ENCODE data around the gene TOLLIP. TPM values are rescaled to one million over a fixed set of nuclear protein-coding genes. Genes with fewer than 3 reads are reported as not detected.
A peak's percentile ranks its signal among the peaks of the same experiment; 100 is the strongest.

Gene TOLLIP
- total RNA-seq, 6 donors from 2014 or later: 39.5 to 97.4 (median 53.4) TPM

GRCh38 chr11:1236316-1237127, 72.9 kb downstream of the TOLLIP start:
- 89% methylated on average over 12 to 34 of the region's 37 CpGs for WGBS, 2 donors
- ATAC-seq (ENCODE audit: low FRiP score in 2 of 2): no peak

DNA sequence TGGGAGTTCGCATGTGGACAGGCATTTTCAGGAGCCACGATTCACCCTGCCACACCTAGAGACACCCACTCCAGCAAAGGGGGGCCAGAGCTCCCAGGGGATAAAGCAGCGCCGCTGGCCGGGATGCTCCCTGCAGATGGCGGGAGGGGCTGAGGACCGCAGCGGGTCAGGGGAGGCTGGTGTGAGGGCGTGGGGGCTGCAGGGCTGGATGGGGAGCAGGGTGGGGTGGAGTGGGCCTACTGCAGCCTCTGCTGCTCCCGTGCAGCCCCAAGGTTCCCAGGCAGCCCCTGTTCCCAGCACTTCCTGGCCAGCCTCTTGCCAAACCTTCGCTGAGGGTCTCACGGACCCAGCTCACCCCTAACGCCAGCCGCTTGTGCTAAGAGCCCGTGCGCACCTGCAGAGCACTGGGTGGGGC, 73.5 kb downstream of the TOLLIP start:
- Histone ChIP-seq H3K4me1 (no peaks in the 10 kb centered on the region), H3K27me3 (no peaks in the 10 kb centered on the region), H3K36me3 (no peaks in the 10 kb centered on the region), H3K4me3 (no peak overlapping the region), H3K27ac (no peak overlapping the region), H3K9me3 (no peaks in the 10 kb centered on the region)
- ATAC-seq (ENCODE audit: low FRiP score in 2 of 2): no peak
- TF ChIP-seq POLR2AphosphoS5 (IDR thresholded peaks at IDR 0.05): no peak
- no peak for TF ChIP-seq EP300 (IDR thresholded peaks at IDR 0.05)
- TF ChIP-seq, protein P1, sequence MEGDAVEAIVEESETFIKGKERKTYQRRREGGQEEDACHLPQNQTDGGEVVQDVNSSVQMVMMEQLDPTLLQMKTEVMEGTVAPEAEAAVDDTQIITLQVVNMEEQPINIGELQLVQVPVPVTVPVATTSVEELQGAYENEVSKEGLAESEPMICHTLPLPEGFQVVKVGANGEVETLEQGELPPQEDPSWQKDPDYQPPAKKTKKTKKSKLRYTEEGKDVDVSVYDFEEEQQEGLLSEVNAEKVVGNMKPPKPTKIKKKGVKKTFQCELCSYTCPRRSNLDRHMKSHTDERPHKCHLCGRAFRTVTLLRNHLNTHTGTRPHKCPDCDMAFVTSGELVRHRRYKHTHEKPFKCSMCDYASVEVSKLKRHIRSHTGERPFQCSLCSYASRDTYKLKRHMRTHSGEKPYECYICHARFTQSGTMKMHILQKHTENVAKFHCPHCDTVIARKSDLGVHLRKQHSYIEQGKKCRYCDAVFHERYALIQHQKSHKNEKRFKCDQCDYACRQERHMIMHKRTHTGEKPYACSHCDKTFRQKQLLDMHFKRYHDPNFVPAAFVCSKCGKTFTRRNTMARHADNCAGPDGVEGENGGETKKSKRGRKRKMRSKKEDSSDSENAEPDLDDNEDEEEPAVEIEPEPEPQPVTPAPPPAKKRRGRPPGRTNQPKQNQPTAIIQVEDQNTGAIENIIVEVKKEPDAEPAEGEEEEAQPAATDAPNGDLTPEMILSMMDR (IDR thresholded peaks at IDR 0.05): no peak
- TF ChIP-seq POLR2A (IDR thresholded peaks at IDR 0.05): no peak
- DNase-seq: no peak
- WGBS, 2 donors: 76 to 100% methylated on average over 1 to 16 of the region's 16 CpGs

More at GRCh38 chr11:1236316-1237127, 72.9 kb downstream of the TOLLIP start:
- no peak for TF ChIP-seq POLR2AphosphoS5 (IDR thresholded peaks at IDR 0.05)
- Histone ChIP-seq H3K36me3 (no peaks in the 10 kb centered on the region), H3K27ac (no peak overlapping the region), H3K9me3 (no peaks in the 10 kb centered on the region), H3K27me3 (no peaks in the 10 kb centered on the region), H3K4me1 (no peaks in the 10 kb centered on the region), H3K4me3 (no peak overlapping the region)
- DNase-seq: peak in 1 of 2 donors; percentile 79

DNA sequence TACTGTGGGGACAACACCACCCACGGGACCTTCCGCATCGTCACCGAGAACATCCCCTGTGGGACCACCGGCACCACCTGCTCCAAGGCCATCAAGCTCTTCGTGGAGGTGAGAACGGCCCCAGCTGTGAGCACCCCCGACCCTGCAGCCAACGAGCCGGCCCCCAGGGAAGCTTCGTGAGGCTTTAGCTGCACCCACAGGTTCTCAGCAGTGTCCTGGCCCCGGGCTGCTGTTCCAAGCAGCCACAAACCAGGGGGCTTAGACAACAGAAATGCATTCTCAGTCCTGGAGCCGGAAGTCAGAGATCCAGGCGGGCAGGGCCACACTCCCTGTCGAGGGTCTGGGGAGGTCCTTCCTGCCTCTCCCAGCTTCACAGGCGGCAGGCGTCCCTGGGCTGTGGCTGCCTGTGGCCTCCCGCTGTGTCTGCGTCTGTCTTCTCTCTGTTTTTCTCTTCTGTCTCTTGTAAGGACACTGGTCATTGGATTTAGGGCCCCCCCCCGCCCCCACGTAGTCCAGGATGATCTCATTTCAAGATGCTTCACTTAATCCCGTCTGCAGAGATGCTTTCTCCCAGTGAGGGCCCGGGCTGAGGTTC, 74.0 kb downstream of the TOLLIP start:
- no peaks in the 10 kb centered on the region for H3K9me3 ChIP-seq
- TF ChIP-seq POLR2AphosphoS5 (IDR thresholded peaks at IDR 0.05) (no peak), POLR2A (IDR thresholded peaks at IDR 0.05) (no peak), EP300 (IDR thresholded peaks at IDR 0.05) (no peak)
- TF ChIP-seq, protein P1 (IDR thresholded peaks at IDR 0.05): no peak
- 81 to 82% methylated on average over 12 to 23 of the region's 23 CpGs for WGBS, 2 donors
- no peak overlapping the region for H3K27ac ChIP-seq
- H3K4me1 ChIP-seq: no peaks in the 10 kb centered on the region
- ATAC-seq (ENCODE audit: low FRiP score in 2 of 2) (no peak), DNase-seq (no peak)
- no peaks in the 10 kb centered on the region for H3K36me3 ChIP-seq
- no peak overlapping the region for H3K4me3 ChIP-seq
- no peaks in the 10 kb centered on the region for H3K27me3 ChIP-seq

GRCh38 chr11:1234771-1235305, 74.6 kb downstream of the TOLLIP start:
- no peak for ATAC-seq (ENCODE audit: low FRiP score in 2 of 2)
- Histone ChIP-seq H3K4me1 (no peaks in the 10 kb centered on the region), H3K27ac (no peak overlapping the region), H3K27me3 (no peaks in the 10 kb centered on the region), H3K4me3 (no peak overlapping the region), H3K36me3 (no peaks in the 10 kb centered on the region), H3K9me3 (no peaks in the 10 kb centered on the region)
- peak in 1 of 2 donors; percentile 78 for DNase-seq
- TF ChIP-seq EP300 (IDR thresholded peaks at IDR 0.05) (no peak), POLR2A (IDR thresholded peaks at IDR 0.05) (no peak), POLR2AphosphoS5 (IDR thresholded peaks at IDR 0.05) (no peak)
- TF ChIP-seq, protein P1 (IDR thresholded peaks at IDR 0.05): no peak
- whole genome bisulfite sequencing, 2 donors: 87 to 98% methylated on average over 12 to 22 of the region's 23 CpGs

- no peak for TF ChIP-seq POLR2A (IDR thresholded peaks at IDR 0.05)
- no peak for TF ChIP-seq EP300 (IDR thresholded peaks at IDR 0.05)
- no peak for TF ChIP-seq POLR2AphosphoS5 (IDR thresholded peaks at IDR 0.05)
- TF ChIP-seq, protein P1 (IDR thresholded peaks at IDR 0.05): no peak
- 69% methylated on average over 12 of the region's 22 CpGs; no CpG with 5 or more reads in 1 of the 2 donors for WGBS, 2 donors
- DNase-seq: peak in 1 of 2 donors; percentile 72
Observed at GRCh38 chr11:1234054-1234720, 75.2 kb downstream of the TOLLIP start.

More at GRCh38 chr11:1234054-1234720, 75.2 kb downstream of the TOLLIP start:
- H3K36me3 ChIP-seq: no peaks in the 10 kb centered on the region
- no peak overlapping the region for H3K27ac ChIP-seq
- H3K4me3 ChIP-seq: no peak overlapping the region
- H3K9me3 ChIP-seq: no peaks in the 10 kb centered on the region
- H3K4me1 ChIP-seq: no peaks in the 10 kb centered on the region
- no peak for ATAC-seq (ENCODE audit: low FRiP score in 2 of 2)
- H3K27me3 ChIP-seq: no peaks in the 10 kb centered on the region
